Astrocyte (in vitro differentiated cells and primary cell): Measurements from ENCODE around the gene SLC9C1. TPM values are rescaled to one million over a fixed set of nuclear protein-coding genes. Genes with fewer than 3 reads are reported as not detected.

Experiments used
- DNase-seq: peaks from one replicate; pipeline ENCODE4 v3.0.0-alpha.2; 2010; ENCODE audit warnings: low read depth
- FAIRE-seq: peaks from 2 replicates; lab custom pipeline; 2011; peaks lifted over from hg19 to GRCh38; lab: Jason Lieb, UNC
- H2AFZ ChIP-seq: 2 replicates; pipeline ENCODE4 v1.6.0; 2012; ENCODE audit warnings: low read depth, low read length, inconsistent platforms
- H3K27ac ChIP-seq: 2 replicates; pipeline ENCODE4 v1.5.1; 2011; ENCODE audit warnings: low read depth, low read length, inconsistent platforms
- H3K27me3 ChIP-seq: 2 replicates; pipeline ENCODE4 v1.6.0; 2011; ENCODE audit warnings: low read length, inconsistent platforms; ENCODE audit not compliant: insufficient read depth
- H3K36me3 ChIP-seq: 2 replicates; pipeline ENCODE4 v1.5.1; 2011; ENCODE audit warnings: low read length, inconsistent platforms; ENCODE audit not compliant: insufficient read depth
- H3K4me1 ChIP-seq: 2 replicates; pipeline ENCODE4 v1.5.1; 2011; ENCODE audit warnings: low read length, inconsistent platforms; ENCODE audit not compliant: insufficient read depth
- H3K4me2 ChIP-seq: 2 replicates; pipeline ENCODE4 v1.6.0; 2012; ENCODE audit warnings: low read length, inconsistent platforms
- H3K4me3 ChIP-seq: 2 replicates; pipeline ENCODE4 v1.5.1; 2011; ENCODE audit warnings: low read depth, mild to moderate bottlenecking, low read length, inconsistent platforms; ENCODE audit not compliant: insufficient read depth
- H3K79me2 ChIP-seq: 2 replicates; pipeline ENCODE4 v1.6.0; 2012; ENCODE audit warnings: mild to moderate bottlenecking, low read length, inconsistent platforms; ENCODE audit not compliant: insufficient read depth
- H3K9ac ChIP-seq: 2 replicates; pipeline ENCODE4 v1.6.0; 2012; ENCODE audit warnings: mild to moderate bottlenecking, low read length, inconsistent platforms
- H3K9me3 ChIP-seq: 2 replicates; pipeline ENCODE4 v1.5.1; 2012; ENCODE audit warnings: low read depth, mild to moderate bottlenecking, low read length, inconsistent platforms; ENCODE audit not compliant: insufficient read depth
- H4K20me1 ChIP-seq: 2 replicates; pipeline ENCODE4 v1.6.0; 2012; ENCODE audit warnings: low read length, inconsistent platforms; ENCODE audit not compliant: insufficient read depth
- H3K27ac Mint-ChIP-seq: one replicate; pipeline ENCODE4 v1.8.0; 2021; ENCODE audit warnings: mild to moderate bottlenecking, mixed read lengths; ENCODE audit not compliant: unreplicated experiment
- H3K27me3 Mint-ChIP-seq: one replicate; pipeline ENCODE4 v1.8.0; 2021; ENCODE audit warnings: low read depth, mixed read lengths; ENCODE audit not compliant: unreplicated experiment
- H3K36me3 Mint-ChIP-seq: one replicate; pipeline ENCODE4 v1.8.0; 2021; ENCODE audit warnings: low read depth, mixed read lengths; ENCODE audit not compliant: unreplicated experiment
- H3K4me1 Mint-ChIP-seq: one replicate; pipeline ENCODE4 v1.8.0; 2021; ENCODE audit warnings: low read depth, mixed read lengths; ENCODE audit not compliant: unreplicated experiment
- H3K4me3 Mint-ChIP-seq: one replicate; pipeline ENCODE4 v1.8.0; 2021; ENCODE audit warnings: mild to moderate bottlenecking, moderate library complexity, mixed read lengths; ENCODE audit not compliant: unreplicated experiment
- H3K9me3 Mint-ChIP-seq: one replicate; pipeline ENCODE4 v1.8.0; 2021; ENCODE audit warnings: mild to moderate bottlenecking, mixed read lengths; ENCODE audit not compliant: unreplicated experiment
- EZH2 ChIP-seq: IDR thresholded peaks from 2 replicates; pipeline ENCODE4 v1.6.1; 2012; ENCODE audit warnings: mild to moderate bottlenecking, low read length, inconsistent platforms; ENCODE audit not compliant: insufficient read depth
- total RNA-seq: library from RNA; stranded (reverse); gene quantifications from 2 replicates; pipeline ENCODE4 v1.2.1, GENCODE V29; 2021
- TF ChIP-seq, protein P1 (sequence below): IDR thresholded peaks from 2 replicates; pipeline ENCODE4 v1.5.1; 2011; ENCODE audit warnings: low read depth, mild to moderate bottlenecking, inconsistent platforms, low read length, moderate library complexity; ENCODE audit not compliant: insufficient read depth

The SLC9C1 gene
- total RNA-seq, 1 donor from 2014 or later: not detected

DNA sequence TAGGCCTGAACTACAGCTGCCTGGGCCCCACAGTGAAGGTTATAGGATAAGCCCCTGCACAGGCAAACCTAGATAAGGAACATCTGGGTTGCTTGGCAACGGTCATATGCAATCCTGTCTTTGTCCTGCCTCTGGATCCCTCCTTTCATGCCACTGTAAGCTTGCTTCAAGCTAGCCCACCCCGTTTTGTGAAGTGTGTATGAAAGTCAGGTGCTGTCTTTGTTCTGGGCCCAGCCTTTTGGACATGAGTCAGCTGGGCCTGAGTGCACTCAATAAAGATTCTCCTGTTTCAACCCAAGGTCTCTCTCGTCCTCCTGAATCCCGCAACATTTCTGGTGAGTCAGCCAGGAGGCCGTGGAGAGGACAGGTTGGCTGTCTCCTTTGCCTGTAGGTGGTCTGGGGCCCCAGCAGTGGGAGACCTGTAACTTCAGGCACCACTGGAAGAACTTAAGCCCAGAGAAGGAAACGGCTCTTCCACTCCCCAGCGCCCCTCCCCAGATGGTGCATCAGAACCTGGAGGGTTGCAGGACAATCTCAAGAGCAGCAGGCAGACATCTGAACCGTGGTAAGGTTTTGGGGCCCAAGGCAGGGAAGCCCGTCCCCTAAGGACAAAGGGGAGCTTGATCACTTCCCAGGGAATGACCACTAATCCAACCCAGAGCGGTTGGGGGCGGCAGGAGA is 8.3 kb upstream of the SLC9C1 start:
- Mint-ChIP-seq H3K4me3 (no peak overlapping the region), H3K27me3 (no peaks in the 10 kb centered on the region), H3K36me3 (no peaks in the 10 kb centered on the region), H3K27ac (no peak overlapping the region), H3K4me1 (no peaks in the 10 kb centered on the region), H3K9me3 (peaks cover 3% of the 10 kb centered on the region)
- Histone ChIP-seq H3K9me3 (no peaks in the 10 kb centered on the region), H4K20me1 (no peaks in the 10 kb centered on the region), H3K27ac (no peak overlapping the region), H3K36me3 (no peaks in the 10 kb centered on the region), H2AFZ (peak overlapping the region; percentile 85), H3K79me2 (no peaks in the 10 kb centered on the region), H3K4me3 (no peak overlapping the region), H3K4me1 (peaks cover 19% of the 10 kb centered on the region), H3K9ac (no peak overlapping the region), H3K4me2 (peak overlapping the region; percentile 94), H3K27me3 (no peaks in the 10 kb centered on the region)
- TF ChIP-seq EZH2: no peak
- TF ChIP-seq, protein P1, sequence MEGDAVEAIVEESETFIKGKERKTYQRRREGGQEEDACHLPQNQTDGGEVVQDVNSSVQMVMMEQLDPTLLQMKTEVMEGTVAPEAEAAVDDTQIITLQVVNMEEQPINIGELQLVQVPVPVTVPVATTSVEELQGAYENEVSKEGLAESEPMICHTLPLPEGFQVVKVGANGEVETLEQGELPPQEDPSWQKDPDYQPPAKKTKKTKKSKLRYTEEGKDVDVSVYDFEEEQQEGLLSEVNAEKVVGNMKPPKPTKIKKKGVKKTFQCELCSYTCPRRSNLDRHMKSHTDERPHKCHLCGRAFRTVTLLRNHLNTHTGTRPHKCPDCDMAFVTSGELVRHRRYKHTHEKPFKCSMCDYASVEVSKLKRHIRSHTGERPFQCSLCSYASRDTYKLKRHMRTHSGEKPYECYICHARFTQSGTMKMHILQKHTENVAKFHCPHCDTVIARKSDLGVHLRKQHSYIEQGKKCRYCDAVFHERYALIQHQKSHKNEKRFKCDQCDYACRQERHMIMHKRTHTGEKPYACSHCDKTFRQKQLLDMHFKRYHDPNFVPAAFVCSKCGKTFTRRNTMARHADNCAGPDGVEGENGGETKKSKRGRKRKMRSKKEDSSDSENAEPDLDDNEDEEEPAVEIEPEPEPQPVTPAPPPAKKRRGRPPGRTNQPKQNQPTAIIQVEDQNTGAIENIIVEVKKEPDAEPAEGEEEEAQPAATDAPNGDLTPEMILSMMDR: no peak
- DNase-seq (no peak), FAIRE-seq (no peak)

DNA sequence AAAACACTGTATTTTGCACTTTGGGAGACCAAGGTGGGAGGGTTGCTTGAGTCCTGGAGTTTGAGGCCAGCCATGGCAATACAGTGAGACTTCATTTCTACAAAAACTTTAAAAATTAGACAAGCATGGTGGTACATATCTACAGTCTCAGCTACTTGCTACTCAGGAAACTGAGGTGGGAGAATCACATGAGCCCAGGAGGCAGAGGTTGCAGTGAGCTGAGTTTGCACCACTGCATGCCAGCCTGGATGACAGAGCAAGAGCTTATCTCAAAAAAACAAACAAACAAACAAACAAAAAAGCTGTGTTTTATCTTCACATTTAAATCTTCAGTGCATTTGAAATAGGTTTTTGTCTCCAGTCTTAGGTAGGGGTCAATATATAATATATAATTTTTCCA is 4.8 kb upstream of the SLC9C1 start:
- no peak overlapping the region for H2AFZ ChIP-seq
- Mint-ChIP-seq H3K27ac (no peak overlapping the region), H3K4me1 (peaks cover under 1% of the 10 kb centered on the region), H3K4me3 (no peak overlapping the region), H3K36me3 (no peaks in the 10 kb centered on the region), H3K27me3 (no peaks in the 10 kb centered on the region), H3K9me3 (peaks cover 3% of the 10 kb centered on the region)
- DNase-seq (no peak), FAIRE-seq (no peak)
- H3K79me2 ChIP-seq: no peaks in the 10 kb centered on the region
- H3K9me3 ChIP-seq: no peaks in the 10 kb centered on the region
- H3K4me3 ChIP-seq: no peak overlapping the region
- no peak for TF ChIP-seq EZH2
- TF ChIP-seq, protein P1: no peak
- no peaks in the 10 kb centered on the region for H4K20me1 ChIP-seq
- no peak overlapping the region for H3K27ac ChIP-seq
- H3K4me1 ChIP-seq: peaks cover 13% of the 10 kb centered on the region
- no peak overlapping the region for H3K9ac ChIP-seq
- H3K36me3 ChIP-seq: no peaks in the 10 kb centered on the region
- no peak overlapping the region for H3K4me2 ChIP-seq
- no peaks in the 10 kb centered on the region for H3K27me3 ChIP-seq

DNA sequence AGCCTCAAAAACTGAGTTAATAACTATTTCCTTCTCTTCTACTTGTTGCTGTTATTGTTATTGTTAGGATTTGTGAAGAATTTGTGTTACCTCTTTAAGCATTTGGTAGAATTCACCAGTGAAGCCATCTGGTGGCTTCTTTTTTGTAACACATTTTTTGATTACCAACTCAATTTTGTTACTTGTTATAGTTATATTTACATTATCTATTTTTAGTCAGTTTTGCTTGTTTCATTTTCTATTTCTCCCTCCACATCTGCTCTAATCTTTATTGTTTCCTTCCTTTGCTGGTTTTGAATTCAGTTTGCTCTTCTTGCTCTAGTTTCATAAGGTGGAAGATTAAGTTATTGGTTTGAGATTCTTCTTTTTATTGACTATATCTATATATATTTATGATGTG is 3.7 kb upstream of the SLC9C1 start:
- Histone ChIP-seq H3K4me3 (no peak overlapping the region), H3K27me3 (no peaks in the 10 kb centered on the region), H3K4me1 (peaks cover 3% of the 10 kb centered on the region), H3K36me3 (no peaks in the 10 kb centered on the region), H3K9ac (no peak overlapping the region), H3K27ac (no peak overlapping the region), H3K79me2 (no peaks in the 10 kb centered on the region), H4K20me1 (no peaks in the 10 kb centered on the region), H3K4me2 (no peak overlapping the region), H3K9me3 (no peaks in the 10 kb centered on the region), H2AFZ (no peak overlapping the region)
- no peak for DNase-seq
- Mint-ChIP-seq H3K36me3 (no peaks in the 10 kb centered on the region), H3K27ac (no peak overlapping the region), H3K9me3 (peaks cover 3% of the 10 kb centered on the region), H3K4me1 (peaks cover 4% of the 10 kb centered on the region), H3K27me3 (no peaks in the 10 kb centered on the region), H3K4me3 (no peak overlapping the region)
- no peak for TF ChIP-seq EZH2
- no peak for FAIRE-seq
